NCI-H128 (cell line): ENCODE data around the gene CNOT3.

Source experiments
- DNase-seq: peaks from one replicate; lab custom pipeline; 2025; ENCODE audit not compliant: unreplicated experiment; lab: John Stamatoyannopoulos, UW

The CNOT3 gene

DNA sequence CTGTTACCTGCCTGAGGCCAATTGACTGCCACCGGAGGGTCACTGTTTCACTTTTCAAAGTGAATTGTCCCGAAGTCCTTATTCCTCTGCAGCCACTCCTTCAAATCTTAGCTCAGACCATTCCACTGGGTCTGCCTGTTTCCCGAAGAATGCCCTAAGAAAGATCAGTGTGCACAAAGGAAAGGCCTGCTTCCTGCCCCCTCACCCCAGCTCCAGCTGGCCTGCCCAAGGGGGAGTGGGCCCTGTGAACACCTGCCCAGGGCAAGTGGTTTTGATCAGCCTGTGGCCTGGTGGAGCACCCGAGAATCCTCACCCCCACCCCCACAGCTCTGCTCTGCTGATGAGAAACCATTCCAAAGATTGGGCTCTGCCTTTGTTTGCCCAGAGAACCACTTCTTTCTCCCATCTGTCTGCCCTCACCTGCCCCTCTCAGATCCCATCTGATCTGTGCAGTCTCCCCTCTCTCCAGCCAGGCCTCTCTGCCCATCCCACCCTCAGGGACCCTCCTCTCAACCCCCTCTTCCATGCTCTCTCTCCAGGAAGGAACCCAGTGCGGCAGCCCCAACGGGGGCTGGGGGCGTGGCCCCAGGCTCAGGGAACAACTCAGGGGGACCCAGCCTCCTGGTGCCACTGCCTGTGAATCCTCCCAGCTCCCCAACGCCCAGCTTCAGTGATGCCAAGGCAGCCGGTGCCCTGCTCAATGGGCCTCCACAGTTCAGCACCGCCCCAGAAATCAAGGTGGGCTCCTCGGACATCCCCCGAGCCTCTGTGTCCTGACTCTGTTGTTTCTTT, 11.7 kb downstream of the CNOT3 start:
- no peak for DNase-seq

DNA sequence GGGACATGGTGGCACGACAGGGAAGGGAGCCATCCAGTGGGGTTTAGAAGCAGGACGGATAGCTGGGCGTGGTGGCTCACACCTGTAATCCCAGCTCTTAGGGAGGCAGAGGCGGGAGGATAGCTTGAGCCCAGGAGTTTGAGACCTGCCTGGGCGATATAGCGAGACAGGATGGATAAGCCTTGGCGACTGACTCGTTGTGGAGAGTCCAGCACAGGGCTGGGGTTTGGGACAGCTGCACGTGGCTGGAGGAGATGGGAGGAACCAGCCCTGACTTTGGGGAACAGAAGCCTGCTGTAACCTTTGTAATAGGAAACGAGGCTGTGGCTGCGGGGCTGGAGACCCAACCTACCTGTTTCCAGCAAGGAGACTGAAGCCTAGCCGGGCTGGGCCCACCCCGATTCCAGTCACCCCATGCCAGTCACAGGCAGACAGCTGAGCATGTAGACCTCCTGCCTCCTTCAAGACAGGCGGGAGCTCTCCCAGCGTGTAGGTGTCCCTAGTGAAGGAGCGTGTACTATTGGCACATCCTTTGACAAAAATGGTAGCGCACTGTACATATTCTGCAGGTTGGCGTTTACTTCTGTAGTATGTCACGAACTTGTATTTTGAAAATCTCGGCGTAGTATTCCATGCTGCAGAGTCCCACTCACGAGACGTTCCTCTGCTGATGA, 13.9 kb downstream of the CNOT3 start:
- no peak for DNase-seq

DNA sequence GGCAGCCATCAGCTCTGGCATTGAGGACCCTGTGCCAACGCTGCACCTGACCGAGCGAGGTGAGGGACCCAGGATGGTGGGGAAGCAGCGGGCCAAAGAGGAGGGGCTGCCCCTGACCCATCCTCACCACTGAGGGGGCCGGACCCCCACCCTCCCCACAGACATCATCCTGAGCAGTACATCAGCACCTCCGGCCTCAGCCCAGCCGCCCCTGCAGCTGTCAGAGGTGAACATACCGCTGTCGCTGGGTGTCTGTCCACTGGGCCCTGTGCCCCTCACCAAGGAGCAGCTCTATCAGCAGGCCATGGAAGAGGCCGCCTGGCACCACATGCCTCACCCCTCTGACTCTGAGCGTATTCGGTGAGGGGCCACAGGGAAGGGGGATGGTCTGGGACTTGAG, 14.7 kb downstream of the CNOT3 start:
- DNase-seq = no peak

DNA sequence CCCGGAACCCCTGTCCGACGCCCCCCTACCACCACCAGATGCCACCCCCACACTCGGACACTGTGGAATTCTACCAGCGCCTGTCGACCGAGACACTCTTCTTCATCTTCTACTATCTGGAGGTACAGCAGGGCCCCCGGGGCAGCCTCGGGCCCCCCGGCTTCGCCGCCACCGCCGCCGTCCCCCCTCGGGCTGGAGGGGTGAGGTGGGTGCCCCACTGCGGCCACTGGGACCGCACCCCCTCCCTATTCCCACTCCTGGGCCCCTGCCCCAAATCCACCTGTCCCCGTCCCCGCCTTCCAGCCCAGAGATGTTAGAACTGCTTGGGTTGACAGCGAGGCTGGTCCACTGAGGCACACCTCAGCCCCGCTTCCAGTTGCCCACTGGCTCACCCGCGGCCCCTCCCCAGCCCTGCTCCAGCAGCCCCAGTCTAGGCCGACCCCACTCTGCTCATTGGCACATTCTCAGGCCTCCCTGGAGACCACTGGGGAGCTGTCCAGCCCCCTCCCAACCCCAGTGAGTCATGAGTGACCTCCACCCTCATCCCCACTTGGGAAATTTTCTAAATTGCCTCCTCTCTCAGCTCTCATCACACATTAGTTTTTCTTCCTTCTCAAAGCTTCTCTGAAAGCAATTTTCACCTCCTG, 15.4 kb downstream of the CNOT3 start:
- DNase-seq = no peak

DNA sequence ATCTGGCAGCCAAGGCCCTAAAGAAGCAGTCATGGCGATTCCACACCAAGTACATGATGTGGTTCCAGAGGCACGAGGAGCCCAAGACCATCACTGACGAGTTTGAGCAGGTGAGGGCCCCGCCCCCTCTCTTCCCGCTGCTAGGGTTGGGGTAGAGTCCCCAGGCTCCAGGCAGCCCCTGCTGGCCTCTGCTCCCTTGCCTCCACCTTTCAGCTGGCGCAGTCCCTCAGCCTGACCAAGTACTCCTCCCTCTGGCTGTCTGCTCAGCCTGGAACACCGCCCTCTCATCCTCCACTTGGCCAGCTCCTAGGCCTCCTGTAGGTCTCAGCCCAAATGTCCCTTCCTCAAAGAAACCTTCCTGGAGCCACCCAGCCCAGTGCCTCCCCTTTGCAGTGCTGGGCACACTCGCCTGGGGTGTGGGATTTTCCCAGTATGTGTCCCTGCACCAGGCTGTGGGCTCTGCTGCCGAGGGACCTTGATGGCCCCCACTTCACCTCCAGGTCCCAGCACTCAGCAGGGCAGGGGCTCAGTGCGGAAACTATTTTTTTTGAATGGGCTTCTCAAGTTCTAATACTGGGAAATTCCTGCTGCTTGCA, 16.3 kb downstream of the CNOT3 start:
- no peak for DNase-seq

DNA sequence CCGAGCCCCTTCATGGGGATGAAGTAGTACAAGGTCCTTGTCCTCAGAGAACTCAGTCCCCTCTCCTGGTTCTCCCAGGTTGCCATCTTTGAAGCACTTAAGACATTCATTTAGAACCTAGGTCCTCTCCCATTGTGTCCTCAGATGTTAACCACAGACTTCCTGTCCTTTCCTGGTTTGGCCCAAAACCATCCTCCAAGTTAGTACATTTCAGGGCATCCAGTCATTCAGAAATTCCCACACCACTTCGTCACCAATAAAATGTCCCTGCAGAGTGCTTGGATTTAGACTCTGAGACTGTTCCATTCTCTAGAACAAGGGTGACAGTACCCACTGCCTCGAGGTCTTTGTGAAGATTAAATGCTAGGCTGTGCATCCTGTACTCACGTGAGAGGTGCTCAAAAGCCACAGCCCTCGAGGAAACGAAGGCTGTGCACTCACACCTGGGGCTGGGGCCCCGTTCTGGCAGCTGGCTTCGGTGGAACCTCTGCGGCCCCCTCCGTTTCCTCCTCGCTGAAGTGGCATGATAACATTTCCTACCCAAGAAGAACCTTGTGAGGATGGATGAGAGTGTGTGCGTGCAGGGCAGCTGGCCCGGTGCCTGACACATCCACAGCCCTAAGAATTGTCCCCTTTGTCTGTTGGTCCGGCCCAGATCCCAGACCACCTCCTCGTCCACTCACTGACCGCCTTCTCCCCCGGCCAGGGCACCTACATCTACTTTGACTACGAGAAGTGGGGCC, 17.2 kb downstream of the CNOT3 start:
- DNase-seq = no peak

DNA sequence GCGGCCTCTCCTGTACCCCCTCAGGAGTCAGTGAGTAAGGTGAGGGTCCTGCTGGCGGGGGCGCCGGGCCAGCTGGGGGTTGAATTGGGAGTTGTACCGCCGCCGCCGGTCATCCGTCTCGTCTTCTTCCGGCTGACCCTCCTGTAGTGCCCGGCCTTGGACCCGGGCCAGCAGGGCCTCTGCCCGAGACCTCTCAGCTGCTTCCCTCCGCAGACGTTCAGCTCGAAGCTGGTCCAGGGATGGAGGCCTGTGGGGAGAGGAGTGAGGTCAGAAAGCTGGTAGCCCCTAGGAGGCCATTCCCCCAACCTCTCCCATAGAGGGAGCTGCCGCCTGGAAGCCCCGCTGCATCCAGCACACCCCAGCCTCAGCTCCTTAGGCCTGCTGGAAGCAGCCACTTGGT, 18.1 kb downstream of the CNOT3 start:
- DNase-seq = no peak

DNA sequence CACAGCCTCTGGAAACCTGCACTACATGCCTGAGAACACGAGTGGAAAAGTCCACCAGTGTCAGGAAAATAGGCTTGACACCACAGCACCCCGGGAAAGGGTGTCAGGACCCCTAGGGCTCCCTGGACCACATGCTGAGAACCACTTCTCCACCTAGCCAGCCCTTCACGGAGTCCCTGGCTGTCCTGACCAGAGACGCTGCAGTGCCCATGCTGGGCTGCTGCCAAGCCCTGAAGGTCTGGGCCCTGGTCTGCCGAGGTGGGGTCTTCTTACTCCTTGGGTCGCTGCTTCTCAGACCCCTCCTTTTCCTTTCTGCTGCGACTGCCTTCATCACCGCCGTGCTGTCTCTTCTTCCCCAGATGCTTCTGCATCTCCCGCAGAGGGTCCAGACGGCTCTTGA, 18.9 kb downstream of the CNOT3 start:
- no peak for DNase-seq

DNA sequence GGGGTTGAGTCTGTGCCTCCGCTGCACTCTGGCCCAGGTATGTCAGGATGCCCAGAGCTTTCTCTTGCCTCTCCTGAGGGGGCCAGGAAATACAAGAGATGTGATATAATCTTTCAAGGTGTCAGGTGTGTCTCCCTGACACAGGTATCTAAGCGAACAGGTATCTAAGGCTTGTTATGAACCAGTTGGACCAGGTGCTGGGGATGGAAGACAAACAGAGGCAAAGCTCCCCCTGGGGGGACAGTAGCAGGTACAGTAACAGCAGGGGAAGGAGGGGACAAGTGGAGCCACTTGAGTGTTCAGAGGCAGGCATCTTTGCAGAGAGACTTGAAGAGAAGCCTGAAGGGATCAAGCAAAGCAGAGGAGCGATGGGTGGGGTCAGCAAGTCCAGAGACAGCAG, 19.4 kb downstream of the CNOT3 start:
- DNase-seq = no peak

DNA sequence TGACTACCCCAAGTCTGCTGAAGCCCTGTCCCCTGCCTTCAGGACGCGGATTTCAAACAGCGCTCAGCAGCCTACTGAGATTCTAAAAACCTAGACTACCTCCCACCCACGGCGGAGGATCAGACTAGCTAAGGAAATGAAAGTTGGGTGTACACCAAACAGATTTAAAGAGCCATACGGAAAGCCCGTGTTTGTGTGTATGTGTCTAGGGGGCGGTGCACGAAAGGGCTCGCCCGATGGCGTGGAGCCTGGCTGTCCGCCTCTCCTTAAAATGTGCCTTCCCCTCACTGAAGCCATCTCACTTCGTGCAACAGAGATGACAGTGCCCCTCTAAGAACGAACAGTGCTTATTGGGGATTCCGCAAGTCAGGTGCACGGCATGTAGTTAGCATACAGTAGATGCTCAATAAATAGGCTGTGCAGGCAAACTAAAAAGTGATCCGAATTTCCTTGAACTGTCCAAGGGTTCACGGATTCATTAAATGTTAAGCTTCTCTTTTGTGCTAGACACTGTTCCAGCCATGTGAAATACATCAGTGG, 21.3 kb downstream of the CNOT3 start:
- no peak for DNase-seq

DNA sequence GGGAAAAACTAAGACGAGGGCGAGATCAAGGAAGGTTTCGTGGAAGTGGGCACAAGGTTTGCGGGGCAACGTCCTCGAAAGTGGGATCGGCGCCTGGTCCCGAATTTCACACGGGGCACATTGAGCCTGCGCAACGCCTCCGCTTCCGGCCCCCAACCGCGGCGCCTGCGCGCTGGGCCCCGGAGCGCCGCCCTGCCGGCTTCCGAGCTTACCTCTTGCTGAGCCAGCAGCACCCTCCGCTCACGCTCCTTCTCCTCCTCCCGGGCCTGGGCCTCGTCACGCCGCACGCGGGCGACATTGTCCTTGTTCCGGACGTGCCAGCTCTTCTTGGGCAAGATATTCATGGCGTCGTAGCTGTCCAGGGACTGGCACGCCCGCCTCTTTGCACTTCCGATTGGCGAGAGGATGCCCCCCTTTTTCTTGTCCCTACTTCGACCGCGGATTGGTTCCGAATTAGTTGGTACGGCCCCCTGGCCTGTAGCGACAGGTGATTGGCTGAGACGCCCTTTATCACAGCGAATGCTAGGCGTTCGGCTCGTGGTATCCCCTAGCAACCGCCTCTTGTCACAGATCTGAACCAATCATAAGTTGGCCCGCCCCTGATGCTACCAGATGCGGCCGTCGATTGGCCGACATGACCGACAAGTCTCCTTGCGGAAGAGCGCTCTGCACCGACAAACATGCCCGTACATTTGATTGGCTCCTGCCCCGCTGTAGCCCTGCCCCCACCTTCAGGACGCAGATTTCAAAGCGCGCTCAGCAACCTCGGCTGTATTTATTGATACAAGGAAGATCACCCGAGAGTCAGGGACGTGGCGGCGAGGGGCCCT, 22.0 kb downstream of the CNOT3 start, which contains the start of gene LENG1:
LENG1 (minus strand) TSS at position 370 of the 830 bp plus-strand sequence; CDS start at position 344, 26 bp downstream.
- DNase-seq = peak; percentile 99

DNA sequence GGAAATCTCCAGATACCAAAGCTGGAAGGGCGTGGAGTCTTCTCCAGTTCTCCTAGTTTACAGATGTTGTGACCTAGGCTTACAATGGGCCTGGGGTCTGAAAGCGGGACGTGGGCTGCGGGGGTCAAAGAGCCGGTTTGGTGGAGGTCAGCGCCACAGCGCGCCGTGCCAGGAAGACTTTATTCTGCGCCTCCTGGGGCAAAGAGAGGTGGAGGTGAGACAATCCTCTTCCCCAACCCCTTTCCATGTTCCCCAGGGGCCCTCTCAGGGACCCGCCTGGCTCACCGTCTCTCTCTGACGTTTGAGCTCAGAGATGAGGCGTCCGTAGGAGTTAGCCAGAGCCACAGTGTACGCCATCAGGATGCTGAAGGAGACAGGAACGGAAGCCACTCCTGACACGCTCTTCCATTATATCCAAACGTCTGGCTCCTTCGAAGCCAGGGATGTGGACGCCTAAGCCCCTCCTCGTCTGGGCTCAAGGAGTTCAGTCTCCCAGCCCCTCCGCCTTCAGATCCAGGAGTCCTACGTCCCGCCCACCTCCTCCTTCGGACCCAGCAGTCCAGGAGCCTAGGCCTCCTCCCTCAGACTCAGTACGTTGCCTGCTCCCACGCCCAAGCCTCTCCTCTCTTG, 22.7 kb downstream of the CNOT3 start:
- no peak for DNase-seq

DNA sequence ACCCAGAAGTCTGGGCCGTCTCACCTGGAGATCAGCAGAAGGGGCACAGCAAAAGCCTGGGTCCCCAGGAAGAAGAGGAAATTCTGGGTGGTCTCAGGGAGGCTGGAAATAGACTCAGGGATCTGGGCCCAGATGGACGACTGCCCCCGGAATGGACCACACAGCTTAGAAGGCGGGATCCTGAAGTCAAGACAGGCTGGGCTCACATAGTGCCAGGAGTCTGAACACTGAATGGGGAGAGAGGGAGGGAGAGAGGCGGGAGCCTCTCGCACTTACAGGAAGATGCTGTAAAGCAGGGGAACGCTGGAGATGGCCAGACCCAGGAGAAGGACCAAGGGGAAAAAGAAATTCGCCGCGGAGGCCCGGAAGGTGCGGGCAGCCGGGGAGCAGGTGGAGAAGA, 23.3 kb downstream of the CNOT3 start:
- no peak for DNase-seq

DNA sequence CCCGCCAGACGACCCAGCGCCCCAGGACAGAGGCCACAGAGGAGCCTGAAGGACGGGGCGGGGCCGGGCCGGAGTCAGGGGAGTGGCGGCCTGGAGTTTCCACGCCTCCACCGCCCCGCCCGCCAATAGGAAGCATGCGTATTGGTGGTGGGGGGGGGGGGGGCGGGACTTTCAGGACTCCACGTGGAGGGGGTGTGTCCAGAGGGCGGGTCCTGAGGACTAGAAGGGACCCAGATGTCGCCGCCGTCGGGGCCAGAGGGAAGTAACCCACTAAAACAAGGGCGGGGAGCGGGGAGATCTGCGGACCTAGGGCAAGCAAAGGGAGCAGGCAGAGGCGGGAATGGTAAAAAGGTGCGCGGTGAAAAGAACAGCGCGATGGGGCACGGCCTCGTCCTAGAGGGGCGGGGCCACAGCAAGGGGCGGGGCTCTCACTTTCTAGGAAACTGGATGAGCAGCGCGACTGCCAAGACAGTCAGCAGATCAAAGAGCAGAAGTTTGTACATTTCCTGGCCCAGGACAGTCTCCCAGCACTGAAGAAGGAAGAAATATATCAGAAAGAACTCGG, 24.8 kb downstream of the CNOT3 start:
- no peak for DNase-seq

DNA sequence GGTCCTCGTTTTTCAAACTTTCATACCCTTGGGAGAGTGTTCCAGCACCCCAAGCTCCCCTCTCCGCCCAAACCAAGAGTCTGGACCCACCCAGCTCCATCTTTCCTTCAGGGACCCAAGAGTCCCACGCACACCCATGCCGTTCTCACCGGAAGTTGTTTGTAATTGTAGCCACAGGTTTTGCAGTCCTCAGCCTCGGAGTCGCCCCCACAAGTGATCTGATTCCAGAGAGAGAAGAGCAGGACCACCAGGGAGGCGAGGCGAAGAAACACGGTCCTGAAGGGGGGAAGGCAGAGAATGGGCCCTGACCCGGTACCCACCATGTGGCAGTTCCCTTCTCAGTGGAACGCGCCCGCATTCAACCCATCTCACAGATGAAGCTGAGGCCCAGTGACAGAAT, 25.3 kb downstream of the CNOT3 start:
- no peak for DNase-seq

DNA sequence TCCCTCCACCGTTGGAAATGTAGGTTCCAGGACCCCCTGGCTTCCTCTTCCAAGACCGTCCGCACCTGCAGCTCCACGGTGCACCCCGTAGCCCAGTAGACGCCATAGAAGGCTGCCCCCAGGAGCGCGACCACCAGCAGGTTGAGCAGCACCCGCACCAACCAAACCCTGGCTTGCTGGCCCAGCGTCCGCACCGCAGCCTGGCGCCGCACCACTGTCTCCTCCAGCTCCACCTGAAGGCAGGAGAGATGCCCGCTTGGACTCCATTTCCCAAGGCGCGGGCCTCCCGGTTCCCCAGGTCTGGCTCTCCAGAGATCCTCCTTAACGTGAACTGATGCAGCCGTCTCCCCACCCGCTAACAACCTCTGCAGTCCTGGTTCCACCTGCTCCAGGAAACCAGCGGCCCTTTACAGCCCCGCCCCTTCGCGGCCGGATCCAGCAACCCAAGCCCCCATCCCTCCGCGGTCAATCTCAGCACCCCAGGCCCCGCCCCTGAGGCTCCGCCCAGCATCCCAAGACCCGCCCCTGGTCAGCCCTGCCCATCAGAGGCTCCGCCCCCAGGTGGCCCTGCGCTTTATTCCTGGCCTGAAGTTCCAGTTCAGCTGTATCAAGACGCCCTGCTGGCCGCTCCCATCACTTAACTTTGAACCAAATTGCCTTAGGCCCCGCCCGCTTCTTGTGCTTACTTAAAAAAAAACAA, 27.0 kb downstream of the CNOT3 start:
- no peak for DNase-seq

DNA sequence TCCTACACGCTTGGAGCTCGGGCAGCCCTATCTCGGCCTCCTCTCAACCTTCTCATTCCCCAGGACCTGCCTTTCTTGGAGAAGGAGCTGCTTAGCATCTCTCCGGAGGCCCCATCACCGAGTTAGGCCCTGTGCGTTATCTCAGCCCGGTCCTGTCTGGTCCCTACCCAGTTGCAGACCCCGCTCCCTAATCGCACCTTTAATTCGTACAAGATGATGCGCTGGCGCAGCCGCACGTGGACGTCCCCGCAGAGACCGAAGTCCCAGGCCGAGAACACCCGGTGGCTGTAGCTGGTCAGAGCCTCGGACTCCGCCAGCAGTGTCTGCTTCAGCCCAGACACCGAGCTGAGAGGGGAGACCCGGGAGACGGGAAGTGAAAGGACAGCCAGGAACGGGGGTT, 27.7 kb downstream of the CNOT3 start:
- DNase-seq = no peak

DNA sequence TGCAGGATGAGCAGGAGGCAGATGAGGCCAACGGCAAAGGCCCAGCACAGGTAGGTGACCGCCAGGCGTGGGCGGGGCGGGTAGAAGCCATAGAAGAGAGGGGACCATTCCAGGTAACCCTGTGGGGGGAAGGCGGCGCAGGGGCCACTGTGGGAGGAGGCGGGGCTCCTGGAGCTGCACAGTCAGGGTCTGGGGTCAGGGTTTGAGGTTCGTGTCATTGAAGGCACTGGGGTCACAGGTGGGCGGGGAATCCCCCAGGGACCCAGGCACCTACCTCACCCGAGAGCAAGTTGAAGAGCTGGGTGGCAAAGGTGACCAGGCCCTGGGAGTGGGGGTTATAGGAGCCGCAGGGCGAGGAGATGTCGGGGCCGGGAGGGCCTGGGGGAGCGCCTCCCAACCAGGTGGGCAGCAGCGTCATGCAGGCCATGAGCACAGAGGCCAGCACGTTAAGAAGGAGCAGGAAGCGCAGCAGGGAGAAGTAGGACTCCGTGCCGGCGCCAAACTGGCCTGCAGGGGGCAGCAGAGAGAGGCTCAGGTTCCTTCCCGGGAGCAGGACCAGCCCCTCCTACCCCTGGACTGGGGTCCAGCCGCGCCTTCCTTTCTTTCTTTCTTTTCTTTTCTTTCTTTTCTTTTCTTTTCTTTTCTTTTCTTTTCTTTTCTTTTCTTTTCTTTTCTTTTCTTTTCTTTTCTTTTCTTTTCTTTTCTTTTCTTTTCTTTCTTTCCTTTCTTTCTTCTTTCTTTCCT, 30.8 kb downstream of the CNOT3 start:
- peak; percentile 66 for DNase-seq
